Measurements from ENCODE around the gene FHOD3. TPM values are rescaled to one million over a fixed set of nuclear protein-coding genes. Genes with fewer than 3 reads are reported as not detected.

FHOD3 gene
- total and polyA plus RNA-seq, 11 donors: 109 to 532 (median 262) TPM

- peak overlapping the region in 8 of 12 donors; percentile 3 to 67 (median 41) for H3K27ac ChIP-seq
- H3K4me3 ChIP-seq: no peak overlapping the region
- intact Hi-C loops (cut with DNase I): loop anchor here in 1 of 10 donors (10.0 kb wide), 1 partner anchor 45 kb away; no protein-coding TSS in a partner anchor
- WGBS, 4 donors: 55 to 70% (median 57%) methylated on average over 3 of the region's 3 CpGs
- H3K36me3 ChIP-seq: no peaks in the 10 kb centered on the region
- peaks cover 0 to 50% (median 18%) of the 10 kb centered on the region in 12 donors for H3K4me1 ChIP-seq
- TF ChIP-seq, protein P1, sequence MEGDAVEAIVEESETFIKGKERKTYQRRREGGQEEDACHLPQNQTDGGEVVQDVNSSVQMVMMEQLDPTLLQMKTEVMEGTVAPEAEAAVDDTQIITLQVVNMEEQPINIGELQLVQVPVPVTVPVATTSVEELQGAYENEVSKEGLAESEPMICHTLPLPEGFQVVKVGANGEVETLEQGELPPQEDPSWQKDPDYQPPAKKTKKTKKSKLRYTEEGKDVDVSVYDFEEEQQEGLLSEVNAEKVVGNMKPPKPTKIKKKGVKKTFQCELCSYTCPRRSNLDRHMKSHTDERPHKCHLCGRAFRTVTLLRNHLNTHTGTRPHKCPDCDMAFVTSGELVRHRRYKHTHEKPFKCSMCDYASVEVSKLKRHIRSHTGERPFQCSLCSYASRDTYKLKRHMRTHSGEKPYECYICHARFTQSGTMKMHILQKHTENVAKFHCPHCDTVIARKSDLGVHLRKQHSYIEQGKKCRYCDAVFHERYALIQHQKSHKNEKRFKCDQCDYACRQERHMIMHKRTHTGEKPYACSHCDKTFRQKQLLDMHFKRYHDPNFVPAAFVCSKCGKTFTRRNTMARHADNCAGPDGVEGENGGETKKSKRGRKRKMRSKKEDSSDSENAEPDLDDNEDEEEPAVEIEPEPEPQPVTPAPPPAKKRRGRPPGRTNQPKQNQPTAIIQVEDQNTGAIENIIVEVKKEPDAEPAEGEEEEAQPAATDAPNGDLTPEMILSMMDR (IDR thresholded peaks at IDR 0.05): no peak
- TF ChIP-seq POLR2A (IDR thresholded peaks at IDR 0.05): no peak
- no peaks in the 10 kb centered on the region for H3K9me3 ChIP-seq
- H3K27me3 ChIP-seq: no peaks in the 10 kb centered on the region
- ATAC-seq (peak in 3 of 4 donors; percentile 29 to 61 (median 33)), DNase-seq (no peak)
Observed at GRCh38 chr18:36519358-36519757, 221.8 kb downstream of the FHOD3 start.

DNA sequence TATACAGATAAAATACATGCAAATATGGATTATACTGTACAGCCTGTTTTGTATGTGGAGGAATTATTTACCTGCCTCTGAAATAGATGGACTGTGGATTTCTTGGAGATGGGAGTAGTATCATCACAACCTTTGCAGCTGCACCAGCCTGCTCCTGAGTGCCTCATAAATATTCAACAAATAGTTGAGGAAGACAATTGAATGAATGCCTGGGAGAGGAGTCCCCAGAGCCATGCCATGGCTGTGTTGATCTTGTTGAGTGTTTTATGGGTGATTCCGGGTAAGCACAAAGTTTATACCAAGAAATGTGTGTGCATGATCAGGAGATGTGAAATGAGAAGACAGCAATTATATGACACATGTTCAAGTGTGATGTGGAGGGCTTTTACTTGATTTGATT is 225.0 kb downstream of the FHOD3 start:
- ATAC-seq: no peak
- H3K4me1 ChIP-seq: peaks cover 0 to 54% (median 16%) of the 10 kb centered on the region in 12 donors
- intact Hi-C loops (cut with DNase I): no loop called here

DNA sequence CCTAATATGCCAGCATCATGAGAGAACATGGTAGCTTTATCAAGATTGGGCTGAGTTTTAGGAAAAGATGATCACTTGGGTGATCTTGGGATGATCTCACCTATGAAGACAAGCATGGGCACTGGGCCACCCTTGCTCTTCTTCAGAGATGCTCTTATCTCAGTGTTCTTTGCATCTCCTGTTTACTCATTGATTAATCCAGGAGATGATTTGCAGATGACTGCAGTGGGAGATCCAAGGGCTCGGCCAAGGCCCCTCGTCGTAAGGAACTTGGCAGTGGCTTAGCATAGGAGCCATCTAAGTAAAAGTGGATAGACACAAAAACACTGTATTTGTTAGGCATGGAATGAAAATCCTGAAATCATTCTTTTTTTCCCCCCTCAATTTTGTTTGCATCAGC is 228.4 kb downstream of the FHOD3 start:
- H3K4me3 ChIP-seq: no peak overlapping the region
- H3K36me3 ChIP-seq: no peaks in the 10 kb centered on the region
- DNase-seq: no peak
- H3K9me3 ChIP-seq: no peaks in the 10 kb centered on the region
- TF ChIP-seq, protein P1 (IDR thresholded peaks at IDR 0.05): no peak
- no peak for TF ChIP-seq POLR2A (IDR thresholded peaks at IDR 0.05)
- peaks cover 0 to 36% (median 8%) of the 10 kb centered on the region in 12 donors for H3K4me1 ChIP-seq
- intact Hi-C loops (cut with DNase I): no loop called here
- H3K27ac ChIP-seq: no peak overlapping the region
- ATAC-seq: no peak
- no peaks in the 10 kb centered on the region for H3K27me3 ChIP-seq
- WGBS, 4 donors: 84 to 88% (median 85%) methylated on average over 3 of the region's 3 CpGs

More for the DNA sequence above, 225.0 kb downstream of the FHOD3 start:
- TF ChIP-seq POLR2A (IDR thresholded peaks at IDR 0.05): no peak
- TF ChIP-seq, protein P1 (IDR thresholded peaks at IDR 0.05): no peak
- Histone ChIP-seq H3K27me3 (no peaks in the 10 kb centered on the region), H3K4me3 (no peak overlapping the region), H3K27ac (no peak overlapping the region), H3K9me3 (no peaks in the 10 kb centered on the region), H3K36me3 (no peaks in the 10 kb centered on the region)
- WGBS, 4 donors: 76 to 96% (median 83%) methylated on average over 1 of the region's 1 CpG
- no peak for DNase-seq

DNA sequence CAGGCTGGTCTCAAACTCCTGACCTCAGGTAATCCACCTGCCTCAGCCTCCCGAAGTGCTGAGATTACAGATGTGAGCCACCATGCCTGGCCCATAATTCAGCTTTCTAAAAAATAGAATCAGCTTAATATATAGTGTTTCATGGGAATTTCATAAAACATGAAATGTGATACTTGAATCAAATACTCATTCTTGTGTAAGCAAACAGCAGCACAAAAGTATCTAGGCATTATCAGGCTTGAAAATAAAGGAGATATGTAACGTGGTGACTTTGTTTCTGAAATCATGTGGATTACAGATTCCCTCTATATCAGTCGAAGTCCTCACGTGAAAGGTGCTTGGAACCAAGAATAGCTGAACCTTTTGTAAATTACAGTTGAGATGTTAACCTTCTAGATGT is 229.1 kb downstream of the FHOD3 start:
- H3K4me3 ChIP-seq: no peak overlapping the region
- H3K4me1 ChIP-seq: peaks cover 0 to 40% (median 8%) of the 10 kb centered on the region in 12 donors
- ATAC-seq (no peak), DNase-seq (no peak)
- H3K27ac ChIP-seq: no peak overlapping the region
- intact Hi-C loops (cut with DNase I): no loop called here
- no peaks in the 10 kb centered on the region for H3K36me3 ChIP-seq
- H3K9me3 ChIP-seq: no peaks in the 10 kb centered on the region
- no peaks in the 10 kb centered on the region for H3K27me3 ChIP-seq
- WGBS, 4 donors: 44 to 60% (median 52%) methylated on average over 4 of the region's 4 CpGs
- TF ChIP-seq POLR2A (IDR thresholded peaks at IDR 0.05): no peak
- TF ChIP-seq, protein P1 (IDR thresholded peaks at IDR 0.05): no peak
